ENCODE results near the gene ST6GALNAC2.

Gene ST6GALNAC2

DNA sequence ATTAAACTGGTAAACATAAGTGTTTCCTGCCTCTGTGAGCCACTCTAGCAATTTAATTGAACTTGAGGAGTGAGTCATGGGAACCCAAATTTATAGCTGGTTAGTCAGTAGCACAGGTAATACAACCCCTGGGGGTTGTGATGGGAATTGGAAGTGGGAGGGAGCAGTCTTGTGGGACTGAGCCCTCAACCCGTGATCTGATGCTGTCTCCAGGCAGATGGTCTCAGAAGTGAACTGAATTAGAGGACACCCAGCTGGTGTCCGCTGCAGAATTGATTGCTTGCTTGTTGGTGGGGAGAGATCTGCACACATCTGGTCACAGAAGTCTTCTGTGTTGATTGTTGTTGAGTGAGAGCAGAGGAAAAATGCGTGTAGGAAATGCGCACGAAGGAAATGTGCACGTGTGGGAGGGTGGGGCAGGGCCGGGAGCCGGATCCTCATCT is 7.7 kb upstream of the ST6GALNAC2 start:
- no peak for TF ChIP-seq EZH2phosphoT487 (IDR thresholded peaks at IDR 0.05; ENCODE audit: borderline replicate concordance, low read length)
- H3K79me2 ChIP-seq (ENCODE audit: control insufficient read depth, low read length), result no peaks in the 10 kb centered on the region
- no peaks in the 10 kb centered on the region for H3K9me3 ChIP-seq (ENCODE audit: control insufficient read depth, insufficient read depth, low read length)
- no peak overlapping the region for H3K27ac ChIP-seq (ENCODE audit: low read depth, low read length)
- H4K20me1 ChIP-seq (ENCODE audit: control insufficient read depth, insufficient read depth, low read depth, low read length), result no peaks in the 10 kb centered on the region
- H3K4me2 ChIP-seq (ENCODE audit: low read length), result no peak overlapping the region
- H3K27me3 ChIP-seq (ENCODE audit: control insufficient read depth, low read length), result peaks cover 21% of the 10 kb centered on the region
- H3F3A ChIP-seq (ENCODE audit: control insufficient read depth, insufficient read depth), result no peaks in the 10 kb centered on the region
- H3K4me3 ChIP-seq (ENCODE audit: low read length), result no peak overlapping the region
- no peaks in the 10 kb centered on the region for H3K36me3 ChIP-seq (ENCODE audit: control insufficient read depth, low read length)
- no peaks in the 10 kb centered on the region for H3K4me1 ChIP-seq (ENCODE audit: control insufficient read depth, low read length)
- no peaks in the 10 kb centered on the region for H3K9me2 ChIP-seq (replicated peaks; ENCODE audit: control insufficient read depth, low read length)

DNA sequence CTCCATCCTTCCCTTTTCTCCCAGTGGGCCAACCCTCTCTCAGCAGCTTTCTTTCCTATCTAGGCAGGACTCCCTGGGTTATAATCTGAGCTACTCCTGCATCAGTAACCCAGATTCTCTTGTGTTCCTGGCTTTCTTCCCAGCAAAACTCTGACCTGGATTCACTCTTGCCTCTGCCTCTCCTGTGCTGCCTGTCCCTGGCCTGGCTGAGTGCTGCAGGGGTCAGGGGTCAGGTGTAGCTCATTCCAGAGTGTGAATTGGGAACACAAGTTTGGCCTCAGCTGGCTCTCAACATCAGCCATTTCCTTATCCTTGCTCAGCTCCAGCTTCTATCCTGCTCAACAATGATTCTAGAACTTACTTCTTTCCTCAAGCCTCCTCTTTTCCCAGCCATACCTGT is 2.5 kb upstream of the ST6GALNAC2 start:
- no peak overlapping the region for H3K4me2 ChIP-seq (ENCODE audit: low read length)
- no peaks in the 10 kb centered on the region for H3K9me2 ChIP-seq (replicated peaks; ENCODE audit: control insufficient read depth, low read length)
- H3F3A ChIP-seq (ENCODE audit: control insufficient read depth, insufficient read depth), result no peaks in the 10 kb centered on the region
- peaks cover 6% of the 10 kb centered on the region; the same call in 1 of the 2 replicates for H3K4me1 ChIP-seq (ENCODE audit: control insufficient read depth, low read length)
- peaks cover 53% of the 10 kb centered on the region for H3K27me3 ChIP-seq (ENCODE audit: control insufficient read depth, low read length)
- H3K36me3 ChIP-seq (ENCODE audit: control insufficient read depth, low read length), result no peaks in the 10 kb centered on the region
- no peaks in the 10 kb centered on the region for H4K20me1 ChIP-seq (ENCODE audit: control insufficient read depth, insufficient read depth, low read depth, low read length)
- H3K4me3 ChIP-seq (ENCODE audit: low read length), result no peak overlapping the region
- TF ChIP-seq, protein P1, sequence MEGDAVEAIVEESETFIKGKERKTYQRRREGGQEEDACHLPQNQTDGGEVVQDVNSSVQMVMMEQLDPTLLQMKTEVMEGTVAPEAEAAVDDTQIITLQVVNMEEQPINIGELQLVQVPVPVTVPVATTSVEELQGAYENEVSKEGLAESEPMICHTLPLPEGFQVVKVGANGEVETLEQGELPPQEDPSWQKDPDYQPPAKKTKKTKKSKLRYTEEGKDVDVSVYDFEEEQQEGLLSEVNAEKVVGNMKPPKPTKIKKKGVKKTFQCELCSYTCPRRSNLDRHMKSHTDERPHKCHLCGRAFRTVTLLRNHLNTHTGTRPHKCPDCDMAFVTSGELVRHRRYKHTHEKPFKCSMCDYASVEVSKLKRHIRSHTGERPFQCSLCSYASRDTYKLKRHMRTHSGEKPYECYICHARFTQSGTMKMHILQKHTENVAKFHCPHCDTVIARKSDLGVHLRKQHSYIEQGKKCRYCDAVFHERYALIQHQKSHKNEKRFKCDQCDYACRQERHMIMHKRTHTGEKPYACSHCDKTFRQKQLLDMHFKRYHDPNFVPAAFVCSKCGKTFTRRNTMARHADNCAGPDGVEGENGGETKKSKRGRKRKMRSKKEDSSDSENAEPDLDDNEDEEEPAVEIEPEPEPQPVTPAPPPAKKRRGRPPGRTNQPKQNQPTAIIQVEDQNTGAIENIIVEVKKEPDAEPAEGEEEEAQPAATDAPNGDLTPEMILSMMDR (IDR thresholded peaks at IDR 0.05; ENCODE audit: low read depth, low read length, poor library complexity, severe bottlenecking), result no peak
- no peak for TF ChIP-seq EZH2phosphoT487 (IDR thresholded peaks at IDR 0.05; ENCODE audit: borderline replicate concordance, low read length)
- no peaks in the 10 kb centered on the region for H3K9me3 ChIP-seq (ENCODE audit: control insufficient read depth, insufficient read depth, low read length)
- H3K27ac ChIP-seq (ENCODE audit: low read depth, low read length), result no peak overlapping the region
- H3K79me2 ChIP-seq (ENCODE audit: control insufficient read depth, low read length), result no peaks in the 10 kb centered on the region

DNA sequence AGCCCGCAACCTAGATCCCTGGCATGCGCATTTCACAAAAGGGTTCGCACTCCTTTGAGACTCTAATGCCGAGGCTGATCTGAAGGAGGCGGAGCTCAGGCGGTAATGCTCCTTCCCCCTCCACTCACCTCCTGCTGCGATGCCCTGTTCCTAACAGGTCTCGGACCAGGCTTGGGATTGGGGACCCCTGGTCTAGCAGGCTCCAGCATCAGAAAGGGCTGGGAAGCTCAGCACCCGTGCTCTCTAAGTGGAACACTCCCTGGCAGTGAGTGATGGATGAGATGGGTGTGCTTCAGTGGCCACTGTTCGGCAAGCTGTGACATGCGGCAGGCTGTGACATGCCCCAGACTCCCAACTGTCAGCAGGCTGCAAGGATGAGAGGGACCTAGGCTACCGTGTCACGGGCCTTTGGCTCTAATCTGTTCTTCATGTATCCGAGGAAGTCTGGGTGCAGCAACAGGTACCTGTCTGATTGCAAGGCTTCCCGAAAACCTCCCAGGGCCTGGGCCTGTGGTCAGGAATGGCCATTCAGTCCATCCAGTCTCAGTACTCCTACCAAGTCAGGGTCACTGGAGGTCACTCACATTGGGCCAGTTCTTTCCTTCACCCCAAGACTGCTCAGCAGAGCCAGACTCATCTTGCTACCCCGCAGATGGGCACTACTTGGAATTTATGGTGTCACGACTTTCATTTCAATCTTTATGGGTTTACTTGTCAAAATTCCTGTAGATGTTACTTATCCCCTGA is 1.3 kb upstream of the ST6GALNAC2 start:
- Histone ChIP-seq H3K4me2 (ENCODE audit: low read length) (no peak overlapping the region), H3K27me3 (ENCODE audit: control insufficient read depth, low read length) (peaks cover 58% of the 10 kb centered on the region), H3F3A (ENCODE audit: control insufficient read depth, insufficient read depth) (no peaks in the 10 kb centered on the region), H4K20me1 (ENCODE audit: control insufficient read depth, insufficient read depth, low read depth, low read length) (no peaks in the 10 kb centered on the region), H3K36me3 (ENCODE audit: control insufficient read depth, low read length) (no peaks in the 10 kb centered on the region), H3K27ac (ENCODE audit: low read depth, low read length) (no peak overlapping the region), H3K4me1 (ENCODE audit: control insufficient read depth, low read length) (peaks cover 6% of the 10 kb centered on the region; the same call in 1 of the 2 replicates), H3K9me3 (ENCODE audit: control insufficient read depth, insufficient read depth, low read length) (no peaks in the 10 kb centered on the region), H3K4me3 (ENCODE audit: low read length) (no peak overlapping the region), H3K79me2 (ENCODE audit: control insufficient read depth, low read length) (no peaks in the 10 kb centered on the region), H3K9me2 (replicated peaks; ENCODE audit: control insufficient read depth, low read length) (no peaks in the 10 kb centered on the region)
- TF ChIP-seq, protein P1 (IDR thresholded peaks at IDR 0.05; ENCODE audit: low read depth, low read length, poor library complexity, severe bottlenecking), result no peak
- peak; percentile 92 for TF ChIP-seq EZH2phosphoT487 (IDR thresholded peaks at IDR 0.05; ENCODE audit: borderline replicate concordance, low read length)

DNA sequence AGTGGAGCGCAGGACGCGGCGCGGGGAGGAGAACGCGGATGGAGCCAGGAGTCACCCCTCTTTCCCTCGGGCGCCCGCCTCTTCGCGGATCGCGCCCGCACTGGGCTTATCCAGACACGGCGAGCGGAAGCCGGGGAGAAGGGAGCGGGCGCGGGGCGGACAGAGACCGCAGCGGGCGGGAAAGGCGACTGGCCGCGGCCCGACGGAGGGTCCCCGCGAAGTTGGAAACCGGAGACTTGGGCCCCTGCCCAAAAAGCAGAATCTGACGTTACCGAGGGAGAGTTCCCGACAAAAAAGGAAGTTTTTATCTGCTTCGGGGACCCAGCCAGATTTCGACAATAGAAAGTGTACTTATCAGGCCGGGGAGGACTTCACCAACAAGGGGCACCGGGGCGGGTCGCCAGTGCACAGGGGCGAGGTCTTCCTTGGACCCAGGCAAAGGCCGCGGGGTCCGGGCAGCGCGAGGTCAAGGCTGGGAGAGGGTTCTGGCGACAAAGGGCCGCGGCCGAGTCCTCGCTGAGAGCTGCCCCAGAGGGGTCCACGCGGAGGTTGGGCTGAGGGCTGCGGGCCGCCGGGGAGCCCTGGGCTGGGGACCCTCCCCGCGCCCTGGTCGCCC is 519 bp downstream of the ST6GALNAC2 start:
- no peaks in the 10 kb centered on the region for H4K20me1 ChIP-seq (ENCODE audit: control insufficient read depth, insufficient read depth, low read depth, low read length)
- no peaks in the 10 kb centered on the region for H3K9me3 ChIP-seq (ENCODE audit: control insufficient read depth, insufficient read depth, low read length)
- peak overlapping the region; percentile 24; the same call in 1 of the 2 replicates for H3K4me2 ChIP-seq (ENCODE audit: low read length)
- H3F3A ChIP-seq (ENCODE audit: control insufficient read depth, insufficient read depth), result no peaks in the 10 kb centered on the region
- H3K27me3 ChIP-seq (ENCODE audit: control insufficient read depth, low read length), result peaks cover 69% of the 10 kb centered on the region
- H3K36me3 ChIP-seq (ENCODE audit: control insufficient read depth, low read length), result no peaks in the 10 kb centered on the region
- peaks cover 6% of the 10 kb centered on the region; the same call in 1 of the 2 replicates for H3K4me1 ChIP-seq (ENCODE audit: control insufficient read depth, low read length)
- no peaks in the 10 kb centered on the region for H3K9me2 ChIP-seq (replicated peaks; ENCODE audit: control insufficient read depth, low read length)
- no peaks in the 10 kb centered on the region for H3K79me2 ChIP-seq (ENCODE audit: control insufficient read depth, low read length)
- H3K27ac ChIP-seq (ENCODE audit: low read depth, low read length), result no peak overlapping the region
- TF ChIP-seq, protein P1 (IDR thresholded peaks at IDR 0.05; ENCODE audit: low read depth, low read length, poor library complexity, severe bottlenecking), result no peak
- peak; percentile 100 for TF ChIP-seq EZH2phosphoT487 (IDR thresholded peaks at IDR 0.05; ENCODE audit: borderline replicate concordance, low read length)
- no peak overlapping the region for H3K4me3 ChIP-seq (ENCODE audit: low read length)
